Astrocyte of the hippocampus (primary cell): ENCODE results near the gene PTCH1.

ENCODE experiments used
- DNase-seq: peaks from one replicate; pipeline ENCODE4 v3.0.0; 2011; ENCODE audit warnings: low read depth, low spot score

Gene PTCH1

DNA sequence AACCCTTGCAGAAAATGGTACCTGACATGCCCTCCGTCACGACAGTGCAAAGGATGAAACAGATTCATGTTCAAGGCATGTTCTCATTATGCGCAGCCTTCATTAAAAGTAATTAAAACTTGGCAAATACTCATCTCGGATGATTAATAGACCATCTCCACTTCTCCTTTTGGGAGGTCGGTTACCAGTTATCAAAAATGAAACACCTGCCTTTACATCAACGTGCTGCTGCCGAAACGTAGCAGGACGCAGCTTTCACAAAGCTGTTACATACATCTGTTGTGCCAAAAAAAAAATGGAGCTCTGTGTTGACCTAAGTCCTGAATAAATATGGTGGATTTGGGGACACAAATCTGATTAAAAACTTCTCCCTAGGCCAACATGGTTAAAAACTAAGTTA, 75.7 kb downstream of the PTCH1 start:
- no peak for DNase-seq

DNA sequence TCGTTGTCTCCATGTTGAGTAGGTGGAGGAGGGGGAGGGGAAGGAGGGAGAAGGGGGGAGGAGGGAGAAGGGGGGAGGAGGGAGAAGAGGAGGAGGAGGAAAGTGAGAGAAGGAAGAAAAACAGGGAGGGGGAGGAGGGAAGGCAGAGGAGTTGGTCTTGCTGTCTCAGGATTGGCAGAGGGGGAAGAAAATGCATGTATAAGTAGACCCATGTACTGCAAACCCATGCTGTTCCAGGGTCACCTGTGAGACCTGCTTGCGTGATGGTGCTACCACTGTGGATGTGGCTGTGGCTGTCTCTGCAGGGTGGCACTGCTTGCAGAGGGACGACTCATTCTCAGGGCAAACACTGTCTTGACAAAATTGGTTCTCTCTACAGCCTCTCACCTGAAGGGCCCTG, 76.3 kb downstream of the PTCH1 start:
- DNase-seq: no peak

DNA sequence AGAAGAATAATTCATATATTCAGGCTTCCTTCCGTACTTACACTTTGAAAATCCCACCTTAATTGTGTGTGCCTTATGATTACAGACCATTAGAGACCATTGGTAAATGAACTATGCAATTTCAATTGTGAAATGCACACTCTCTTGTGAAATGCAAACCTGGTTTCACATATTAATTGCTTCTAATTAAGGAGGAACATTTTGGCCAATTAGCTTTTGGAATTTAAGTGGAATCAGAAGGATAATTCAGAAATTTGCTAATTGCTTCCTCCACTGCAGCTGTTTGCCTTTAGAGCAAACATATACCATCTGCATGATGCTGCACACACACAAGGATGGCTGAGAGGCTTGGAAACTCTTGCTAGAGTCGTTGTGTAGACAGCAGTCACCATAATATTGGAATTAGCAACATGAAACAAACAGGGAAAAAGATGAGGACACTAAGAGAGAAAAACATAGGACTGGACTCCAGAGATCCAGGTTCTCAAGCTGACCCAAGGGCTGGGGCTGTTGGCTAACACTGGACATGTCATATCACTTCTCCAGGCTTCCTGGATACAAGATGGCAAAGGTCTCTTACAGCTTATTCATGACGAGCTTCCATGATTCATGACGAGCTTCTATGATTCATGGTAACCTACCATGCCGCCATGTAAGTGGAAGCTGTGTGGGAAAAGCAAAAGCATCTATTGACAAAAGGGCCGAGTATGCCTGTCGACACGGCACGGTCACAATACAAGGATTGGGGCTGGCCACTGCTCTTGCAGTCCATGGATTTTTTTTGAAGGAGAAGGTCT, 78.0 kb downstream of the PTCH1 start:
- no peak for DNase-seq

DNA sequence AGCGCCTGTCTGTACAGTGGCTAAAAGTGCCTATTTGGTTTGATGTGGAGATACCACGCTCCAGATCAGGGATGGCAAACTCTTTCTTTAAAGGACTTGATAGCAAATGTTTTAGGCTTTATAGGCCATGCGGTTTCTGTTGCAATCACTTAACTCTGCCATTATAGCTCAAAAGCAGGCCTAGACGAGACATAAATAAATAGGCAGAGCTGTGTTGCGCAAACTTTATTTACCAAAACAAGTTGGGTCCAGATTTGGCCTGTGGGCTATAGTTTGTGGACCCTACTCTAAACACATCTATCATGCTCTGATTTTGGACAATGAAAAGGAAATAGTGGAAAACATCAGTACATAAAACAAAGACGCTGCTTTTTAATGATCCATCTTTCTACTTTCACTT, 79.2 kb downstream of the PTCH1 start:
- DNase-seq: no peak

DNA sequence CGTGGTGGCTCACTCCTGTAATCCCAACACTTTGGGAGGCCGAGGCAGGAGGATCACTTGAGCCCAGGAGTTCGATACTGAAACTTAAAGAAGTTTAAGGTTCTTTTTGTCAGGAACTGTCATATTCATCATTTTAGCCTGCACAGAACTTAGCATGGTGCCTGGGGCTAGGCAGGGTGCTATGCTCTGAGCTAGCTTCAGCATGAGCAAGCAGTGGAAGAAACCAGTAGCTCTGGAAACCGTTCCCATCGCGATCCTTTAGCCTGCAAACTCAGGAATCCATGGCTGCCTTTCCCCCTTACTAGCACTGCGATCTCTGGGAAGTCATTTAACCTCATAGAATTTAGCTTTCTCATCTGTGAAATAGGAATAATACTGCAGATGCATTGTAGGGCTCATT, 80.4 kb downstream of the PTCH1 start:
- no peak for DNase-seq

- DNase-seq: no peak
Measured at GRCh38 chr9:95435074-95435728, 81.6 kb downstream of the PTCH1 start.

DNA sequence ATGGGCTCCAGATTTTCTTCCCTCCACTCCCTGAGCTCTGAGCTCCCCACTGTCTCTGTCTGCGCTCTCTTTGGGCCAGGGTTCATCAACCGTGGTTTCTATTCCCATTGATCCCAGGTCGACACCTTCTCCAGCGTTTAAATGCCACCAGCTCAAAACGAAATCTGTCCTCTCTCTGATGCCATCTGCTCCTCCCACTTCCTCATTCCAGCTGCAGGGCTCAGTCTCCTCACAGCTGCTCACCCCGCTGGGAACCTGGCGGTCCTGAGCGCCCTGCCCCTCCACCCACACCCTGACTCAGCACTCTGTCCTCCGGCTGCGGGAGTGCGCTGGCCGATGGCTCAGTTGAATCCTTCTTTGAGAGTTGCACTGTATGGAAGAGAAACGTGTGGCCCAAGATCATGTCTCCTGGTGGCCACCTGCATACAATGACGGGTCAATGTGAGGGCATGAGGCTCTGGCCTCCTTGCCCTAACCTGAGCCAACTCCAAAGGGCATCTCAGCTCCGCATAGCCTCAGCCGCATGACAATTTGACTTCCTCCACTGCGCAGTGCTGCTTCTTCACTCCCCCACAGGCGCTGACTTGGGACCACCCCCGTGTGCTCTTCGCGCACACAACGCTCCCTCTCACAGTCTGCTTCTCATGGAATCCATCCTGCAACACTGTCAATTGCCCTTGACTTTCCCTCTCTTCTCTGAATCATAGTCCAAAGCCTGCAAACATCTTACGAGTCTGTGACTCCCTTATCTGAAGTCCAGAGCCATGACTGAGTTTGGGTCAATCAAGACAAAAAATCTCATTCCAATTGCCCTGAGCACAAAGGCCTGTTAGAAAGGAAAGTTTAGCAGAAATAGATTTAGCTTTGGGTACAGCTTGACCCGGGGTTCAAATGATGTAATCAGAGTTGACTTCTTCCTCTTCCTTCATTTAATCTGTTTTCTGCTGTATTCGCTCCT, 82.4 kb downstream of the PTCH1 start:
- no peak for DNase-seq

DNA sequence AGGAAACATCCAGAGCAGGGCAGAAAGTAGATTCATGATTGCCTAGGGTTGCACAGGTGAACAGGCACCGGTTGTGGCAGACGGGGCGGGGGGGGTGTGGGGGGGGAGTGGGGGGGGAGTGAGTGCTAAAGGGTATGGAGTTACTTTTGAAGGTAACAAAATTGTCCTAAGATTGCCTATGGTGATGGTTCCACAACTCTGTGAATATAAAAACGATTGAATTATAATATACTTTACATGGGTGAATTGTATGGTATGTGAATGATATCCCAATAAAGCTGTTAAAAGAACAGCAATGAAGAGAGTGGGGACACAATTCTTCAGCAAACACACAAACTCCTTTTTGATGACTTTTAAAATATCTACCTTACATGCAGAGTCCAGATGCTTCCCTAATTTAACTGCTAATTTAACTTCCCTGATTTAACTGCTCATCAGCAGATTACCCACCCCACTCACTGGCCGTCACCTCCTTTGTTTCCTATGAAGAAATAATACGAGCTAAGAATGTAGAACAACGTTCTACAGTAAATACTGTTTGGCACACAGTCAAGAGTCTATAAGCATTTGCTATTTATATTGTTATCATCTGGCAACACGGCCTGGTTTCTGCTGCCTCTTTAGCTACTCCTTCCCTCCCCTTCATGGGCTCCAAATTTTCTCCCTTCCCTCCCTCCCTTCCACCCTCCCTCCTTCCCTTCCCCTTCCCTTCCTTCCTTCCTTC, 83.5 kb downstream of the PTCH1 start:
- no peak for DNase-seq

- no peak for DNase-seq
Measured at GRCh38 chr9:95431286-95431685, 85.5 kb downstream of the PTCH1 start.

GRCh38 chr9:95429948-95430620, 86.7 kb downstream of the PTCH1 start:
- DNase-seq: no peak

GRCh38 chr9:95429096-95429495, 87.7 kb downstream of the PTCH1 start:
- DNase-seq: no peak

DNA sequence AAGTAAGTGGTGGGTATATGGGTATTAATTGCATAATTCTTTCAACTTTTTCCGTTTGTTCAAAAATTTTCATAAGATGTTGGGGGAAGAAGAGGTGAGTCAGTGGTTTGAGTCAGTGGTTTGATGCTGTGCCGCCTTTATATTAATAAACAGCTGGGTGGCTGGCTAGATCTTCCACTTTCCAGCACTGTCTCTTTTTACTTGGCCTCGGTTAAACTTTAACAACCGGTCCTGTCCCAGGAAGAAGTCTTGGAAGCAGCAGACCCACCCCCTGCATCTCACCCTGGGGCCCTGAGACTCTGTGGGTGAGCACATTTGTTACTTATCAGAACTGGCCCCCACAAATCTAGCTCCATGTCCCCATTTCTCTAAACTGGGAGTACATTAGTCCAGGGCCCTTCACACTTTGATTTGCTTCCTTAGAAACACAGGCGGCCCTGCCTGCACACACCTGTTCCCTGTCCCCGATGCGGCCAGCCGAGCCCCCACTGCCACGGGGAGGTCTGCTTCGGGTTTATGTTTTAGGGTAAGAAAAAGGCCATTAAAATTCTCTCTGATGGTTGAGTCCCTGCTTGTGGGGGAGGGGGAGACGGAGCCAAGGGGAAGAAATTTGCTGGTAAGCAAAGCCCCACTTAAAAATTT, 90.7 kb downstream of the PTCH1 start:
- no peak for DNase-seq

- DNase-seq: no peak
Measured at GRCh38 chr9:95422650-95423049, 94.1 kb downstream of the PTCH1 start.

DNA sequence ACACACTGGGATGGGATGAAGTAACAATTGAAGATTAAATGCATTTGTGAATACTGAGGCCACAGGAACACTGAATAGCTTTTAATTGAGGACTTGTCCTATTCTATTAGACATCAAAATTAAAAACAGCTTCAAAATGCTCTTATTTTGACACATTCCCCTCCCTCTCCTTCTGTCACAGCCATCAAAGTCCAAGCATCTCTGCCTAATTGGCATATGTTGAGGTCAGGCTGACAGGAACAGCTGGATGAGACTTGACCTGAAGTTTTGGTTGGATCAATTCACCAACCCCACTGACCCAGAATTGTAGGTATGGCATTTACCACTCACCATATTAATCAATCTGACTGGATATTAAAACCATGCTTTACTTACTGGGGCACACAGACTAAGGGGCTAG, 96.3 kb downstream of the PTCH1 start:
- DNase-seq: no peak

GRCh38 chr9:95419444-95419843, 97.3 kb downstream of the PTCH1 start:
- DNase-seq: no peak

DNA sequence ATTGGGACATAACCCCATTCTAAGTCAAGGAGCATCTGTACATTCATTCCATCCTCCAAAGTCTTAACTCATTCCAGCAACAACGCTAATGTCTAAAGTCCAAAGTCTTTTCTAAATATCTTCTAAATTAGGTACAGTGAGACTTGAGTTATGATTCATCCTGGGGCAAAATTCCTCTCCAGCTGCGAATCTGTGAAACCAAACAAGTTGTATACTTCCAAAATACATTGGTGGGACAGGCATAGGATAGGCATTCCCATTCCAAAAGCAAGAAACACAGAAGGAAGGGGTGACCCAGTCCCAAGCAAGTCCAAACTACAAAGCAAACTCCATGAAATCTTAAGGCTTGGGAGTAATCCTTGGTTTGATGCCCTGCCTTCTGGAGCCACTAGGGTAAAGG, 101.6 kb downstream of the PTCH1 start:
- no peak for DNase-seq

DNA sequence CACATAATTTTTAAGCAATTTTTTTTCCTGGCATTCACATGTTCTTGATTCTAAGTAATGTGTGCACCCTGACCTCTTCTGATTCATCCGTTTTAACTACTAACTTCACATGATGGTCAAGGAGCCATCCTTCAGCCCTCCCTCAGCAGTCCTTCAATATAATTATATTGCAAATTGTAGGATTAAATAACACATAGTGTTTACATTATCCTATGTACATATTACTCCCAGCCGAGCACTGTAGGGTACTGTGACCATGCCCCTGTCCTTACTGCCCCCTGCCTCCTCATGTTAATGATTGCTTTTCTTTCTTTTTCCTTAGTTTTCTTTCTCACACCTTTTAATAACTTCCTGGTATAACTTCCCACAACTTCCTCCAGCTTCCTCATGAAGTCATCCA, 103.0 kb downstream of the PTCH1 start:
- no peak for DNase-seq

DNA sequence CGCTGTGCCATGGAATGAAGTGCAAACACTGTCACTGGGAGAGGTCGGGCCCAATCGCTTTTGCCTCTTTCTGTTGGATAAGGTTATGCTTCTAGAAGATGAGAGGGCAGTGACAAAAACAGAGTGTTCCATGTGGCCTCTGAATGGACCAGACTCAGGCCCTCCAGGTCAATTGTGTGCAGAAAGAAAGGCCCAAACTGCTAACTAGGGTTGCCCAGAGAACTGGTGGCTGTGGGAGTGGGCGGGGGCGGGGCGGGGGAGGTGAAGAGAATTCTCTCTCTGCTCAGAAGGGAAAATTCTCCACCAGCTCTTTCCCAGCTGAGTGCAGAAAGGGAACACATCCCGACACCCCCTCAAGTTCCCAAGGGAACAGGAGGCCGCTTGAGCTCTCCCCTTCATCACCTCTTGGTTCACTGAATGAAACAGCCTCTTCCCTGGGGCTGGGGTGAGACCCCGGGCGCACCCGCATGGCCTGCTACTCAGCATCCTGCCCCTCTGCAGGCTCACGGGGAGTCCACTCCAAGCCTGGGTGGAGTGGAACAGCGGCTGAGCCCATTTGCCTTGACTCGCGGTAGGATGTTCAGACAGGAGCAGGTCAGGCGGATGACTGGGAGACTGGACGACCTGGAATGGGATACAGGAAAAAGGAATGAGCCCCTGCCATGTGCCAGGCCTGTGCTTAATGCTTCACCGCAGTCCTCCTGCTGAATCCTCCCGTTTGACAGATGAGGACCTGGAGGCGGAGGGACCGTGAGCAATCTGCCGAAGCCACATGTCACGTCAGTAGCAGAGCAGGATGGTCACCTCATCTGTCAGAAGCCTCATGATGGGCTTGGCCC, 105.5 kb downstream of the PTCH1 start:
- no peak for DNase-seq

DNA sequence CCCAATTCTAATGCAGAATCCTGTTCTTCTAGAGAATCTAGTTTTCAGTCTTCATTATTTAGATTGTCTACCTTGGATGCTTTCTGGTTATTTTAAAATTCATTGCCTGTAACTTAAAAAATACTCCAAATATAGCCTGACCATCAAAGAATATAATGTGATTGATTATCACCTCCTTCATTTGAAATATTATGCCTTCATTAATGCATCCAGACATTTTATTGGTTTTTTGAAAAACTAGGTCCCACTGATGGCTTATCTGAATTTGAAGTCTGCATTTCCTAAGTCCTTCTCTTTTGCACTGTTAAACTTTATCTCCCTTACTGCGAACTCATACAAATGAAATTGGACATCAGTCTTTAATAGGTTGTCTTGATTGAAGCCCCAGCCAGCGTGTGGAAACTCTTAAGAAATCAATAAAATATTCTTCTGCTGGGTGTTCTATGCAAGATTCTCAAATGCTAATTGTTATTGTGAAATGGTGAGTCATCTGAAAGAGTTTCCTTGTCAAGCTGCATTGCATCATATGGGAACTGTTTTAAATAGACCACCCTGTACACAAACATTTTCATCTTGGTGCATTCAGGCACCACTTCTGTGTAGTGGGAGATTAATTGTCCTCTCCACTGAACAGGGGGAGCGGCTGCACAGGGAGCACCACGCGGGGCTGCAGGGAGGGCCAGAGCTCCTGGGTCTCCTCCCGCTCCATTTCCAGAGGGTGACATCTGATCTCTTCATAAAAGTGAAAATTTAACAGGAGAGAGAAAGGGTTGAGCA, 106.9 kb downstream of the PTCH1 start:
- DNase-seq: peak; percentile 74
